T47D (cell line): ENCODE data around the gene DNAJB12.
"Not testable (repeated sequence)": the region's sequence is repeated elsewhere in the genome, so short reads cannot be mapped to it uniquely, and the experiment has no call there.

Experiments
- DNase-seq, 2 experiments: peaks; one replicate each; pipeline versions ENCODE4 v3.0.0 to v3.0.0-alpha.2; 2011 to 2012; ENCODE audit warnings: low read depth in 1 of 2, low spot score in 1 of 2
- JUND ChIP-seq: IDR thresholded peaks from 2 replicates; pipeline ENCODE4 v1.6.1; 2012; ENCODE audit warnings: low read depth
- in situ Hi-C: cut with HindIII; loops from 2 replicates; pipeline ENCODE4 v1.10.0; 2016; ENCODE audit warnings: low sequenced_read_pairs, low pct_unique_long_range_greater_than_20kb

DNAJB12 gene

GRCh38 chr10:72354356-72355213 is at the start of gene DNAJB12:
DNAJB12 (minus strand) TSS chr10:72354919; CDS start chr10:72354897, 22 bp downstream.
- in situ Hi-C loops = no loop called here
- DNase-seq = peak; percentile 65 to 95
- TF ChIP-seq JUND = no peak

GRCh38 chr10:72395581-72395980 is 40.9 kb upstream of the DNAJB12 start:
- DNase-seq, in situ Hi-C loops: not testable (repeated sequence)

- no peak for TF ChIP-seq JUND
- in situ Hi-C loops = no loop called here
- DNase-seq = no peak
Observed at GRCh38 chr10:72392571-72392970, 37.9 kb upstream of the DNAJB12 start.

GRCh38 chr10:72390764-72391163 is 36.0 kb upstream of the DNAJB12 start:
- in situ Hi-C loops = no loop called here

GRCh38 chr10:72389716-72390115 is 35.0 kb upstream of the DNAJB12 start:
- DNase-seq = no peak
- TF ChIP-seq JUND = no peak
- in situ Hi-C loops = no loop called here

More at GRCh38 chr10:72390764-72391163, 36.0 kb upstream of the DNAJB12 start:
- DNase-seq = no peak
- TF ChIP-seq JUND = no peak

- TF ChIP-seq JUND = no peak
- no peak for DNase-seq
- in situ Hi-C loops = no loop called here
Observed at GRCh38 chr10:72389014-72389413, 34.3 kb upstream of the DNAJB12 start.

- TF ChIP-seq JUND = no peak
- in situ Hi-C loops = no loop called here
- DNase-seq = no peak
Observed at GRCh38 chr10:72388062-72388461, 33.3 kb upstream of the DNAJB12 start.

- in situ Hi-C loops = no loop called here
- TF ChIP-seq JUND = no peak
- no peak for DNase-seq
Observed at GRCh38 chr10:72386916-72387586, 32.3 kb upstream of the DNAJB12 start.

- in situ Hi-C loops = no loop called here
- no peak for DNase-seq
- no peak for TF ChIP-seq JUND
Observed at GRCh38 chr10:72385724-72386123, 31.0 kb upstream of the DNAJB12 start.

- peak; percentile 16 to 90 for DNase-seq
- in situ Hi-C loops = not testable (repeated sequence)
Observed at GRCh38 chr10:72384982-72385381, 30.3 kb upstream of the DNAJB12 start.

GRCh38 chr10:72379776-72380175 is 25.1 kb upstream of the DNAJB12 start:
- in situ Hi-C loops = no loop called here
- no peak for TF ChIP-seq JUND

GRCh38 chr10:72379062-72379461 is 24.3 kb upstream of the DNAJB12 start:
- DNase-seq = no peak
- in situ Hi-C loops = no loop called here
- TF ChIP-seq JUND = no peak

More at GRCh38 chr10:72379776-72380175, 25.1 kb upstream of the DNAJB12 start:
- DNase-seq = no peak

GRCh38 chr10:72375585-72375984 is 20.9 kb upstream of the DNAJB12 start:
- DNase-seq = peak in 1 of 2 experiments; percentile 56
- in situ Hi-C loops = no loop called here
- TF ChIP-seq JUND = no peak

- in situ Hi-C loops = no loop called here
- DNase-seq = peak in 1 of 2 experiments; percentile 23
- no peak for TF ChIP-seq JUND
Observed at GRCh38 chr10:72375173-72375572, 20.5 kb upstream of the DNAJB12 start.
